Dermis microvascular lymphatic vessel endothelial cell (primary cell): ENCODE data around the gene PARVB. TPM values are rescaled to one million over a fixed set of nuclear protein-coding genes. Genes with fewer than 3 reads are reported as not detected.
"Not testable (repeated sequence)": the region's sequence is repeated elsewhere in the genome, so short reads cannot be mapped to it uniquely, and the experiment has no call there.

ENCODE experiments used
- DNase-seq, 2 donors: peaks; one replicate each; pipeline versions ENCODE4 v3.0.0 to v3.0.0-alpha.2; 2010; ENCODE audit warnings: low read depth in 2 of 2
- total RNA-seq: library from RNA; depleted of rRNA; stranded (reverse); fragments of >200 nt; gene quantifications from 2 replicates; pipeline ENCODE4 v1.2.1, GENCODE V29; 2014

The PARVB gene
- total RNA-seq, 1 donor from 2014 or later = 39.2 TPM

GRCh38 chr22:44107340-44107739, 83.2 kb downstream of the PARVB start:
- DNase-seq = no peak

GRCh38 chr22:44108076-44108475, 84.0 kb downstream of the PARVB start:
- DNase-seq = no peak

- DNase-seq = no peak
These were observed 84.8 kb downstream of the PARVB start for GRCh38 chr22:44108806-44109385.

GRCh38 chr22:44109416-44109815, 85.3 kb downstream of the PARVB start:
- no peak for DNase-seq

- not testable (repeated sequence) for DNase-seq
These were observed 86.6 kb downstream of the PARVB start for GRCh38 chr22:44110656-44111055.

- DNase-seq = no peak
These were observed 87.6 kb downstream of the PARVB start for GRCh38 chr22:44111562-44112155.

GRCh38 chr22:44112191-44112590, 88.1 kb downstream of the PARVB start:
- no peak for DNase-seq

GRCh38 chr22:44116331-44116730, 92.2 kb downstream of the PARVB start:
- DNase-seq = no peak

- DNase-seq = no peak
These were observed 92.9 kb downstream of the PARVB start for GRCh38 chr22:44116755-44117684.

- peak in 1 of 2 donors; percentile 40 for DNase-seq
These were observed 93.6 kb downstream of the PARVB start for GRCh38 chr22:44117746-44118145.

GRCh38 chr22:44118645-44119315, 94.7 kb downstream of the PARVB start:
- DNase-seq = no peak

- no peak for DNase-seq
These were observed 95.7 kb downstream of the PARVB start for GRCh38 chr22:44119669-44120313.

GRCh38 chr22:44120314-44120704, 96.2 kb downstream of the PARVB start:
- no peak for DNase-seq

- no peak for DNase-seq
These were observed 101.3 kb downstream of the PARVB start for GRCh38 chr22:44125421-44125820.

- DNase-seq = no peak
These were observed 102.7 kb downstream of the PARVB start for GRCh38 chr22:44126807-44127206.

GRCh38 chr22:44127356-44127755, 103.3 kb downstream of the PARVB start:
- peak; percentile 50 to 63 for DNase-seq

GRCh38 chr22:44128958-44129618, 105.0 kb downstream of the PARVB start:
- no peak for DNase-seq

GRCh38 chr22:44129619-44129976, 105.5 kb downstream of the PARVB start:
- DNase-seq = peak; percentile 78 to 83

GRCh38 chr22:44130076-44130711, 106.1 kb downstream of the PARVB start:
- no peak for DNase-seq

- no peak for DNase-seq
These were observed 107.3 kb downstream of the PARVB start for GRCh38 chr22:44131412-44131811.
